Sigmoid colon (tissue), 4 donors: ENCODE data around the gene BBIP1.

Experiments used
- CTCF ChIP-seq, 4 experiments: fragments of 450-650 bp in 3 of 4; fragments of 200-600 bp in 1 of 4; IDR thresholded peaks; one replicate each; pipeline ENCODE4 v1.5.1; 2016 to 2019; ENCODE audit warnings: antibody characterized with exemption in 4 of 4, mild to moderate bottlenecking in 3 of 4, moderate library complexity in 2 of 4
- POLR2A ChIP-seq, 2 donors: fragments of 450-650 bp; IDR thresholded peaks; one replicate each; pipeline ENCODE4 v1.6.1; 2016; ENCODE audit warnings: antibody characterized with exemption in 2 of 2, mild to moderate bottlenecking in 2 of 2, moderate library complexity in 2 of 2
- POLR2AphosphoS5 ChIP-seq, 4 donors: sonication (generic); formaldehyde crosslinking; IDR thresholded peaks; one replicate each; pipeline ENCODE4 v1.6.1; 2017; ENCODE audit warnings: antibody characterized with exemption in 4 of 4

- no peak for TF ChIP-seq CTCF (IDR thresholded peaks at IDR 0.05)
- TF ChIP-seq POLR2AphosphoS5 (IDR thresholded peaks at IDR 0.05): peak; percentile 75 to 85 (median 77)
- TF ChIP-seq POLR2A (IDR thresholded peaks at IDR 0.05): peak; percentile 23 to 39
Observed at GRCh38 chr10:110918643-110919348, at the start of gene BBIP1.
